Activated T-cell treated with anti-CD3 and anti-CD28 coated beads, Interleukin-2, amount 50 U/mL, for 72 hours (primary cell): ENCODE data around the gene SND1. TPM values are rescaled to one million over a fixed set of nuclear protein-coding genes. Genes with fewer than 3 reads are reported as not detected.

Source experiments
- ATAC-seq, 2 donors: fragments of 150-1000 bp; cut with Tn5 transposase; replicated peaks in 1 of 2; 2 replicates each; pipeline ENCODE4 v1.10.0; 2021; ENCODE audit warnings: moderate library complexity in 2 of 2, mild to moderate bottlenecking in 1 of 2
- DNase-seq, 2 donors: peaks; one replicate each; pipeline ENCODE4 v3.0.0; 2021 to 2022; ENCODE audit warnings: mixed read lengths in 1 of 2
- H3K27ac Mint-ChIP-seq: one replicate; pipeline ENCODE4 v1.8.0; 2022; ENCODE audit warnings: mild to moderate bottlenecking, moderate library complexity, mixed read lengths
- H3K27me3 Mint-ChIP-seq: one replicate; pipeline ENCODE4 v1.8.0; 2022; ENCODE audit warnings: low read depth, mixed read lengths
- H3K36me3 Mint-ChIP-seq, 2 donors: one replicate each; pipeline ENCODE4 v1.8.0; 2022; ENCODE audit warnings: mixed read lengths in 2 of 2, mild to moderate bottlenecking in 1 of 2; ENCODE audit not compliant: insufficient read depth in 2 of 2
- H3K4me1 Mint-ChIP-seq: one replicate; pipeline ENCODE4 v1.8.0; 2022; ENCODE audit warnings: low read depth, mixed read lengths
- H3K4me3 Mint-ChIP-seq, 2 donors: one replicate each; pipeline ENCODE4 v1.8.0; 2022; ENCODE audit warnings: mild to moderate bottlenecking in 2 of 2, mixed read lengths in 2 of 2, moderate library complexity in 2 of 2
- H3K9me3 Mint-ChIP-seq, 2 donors: one replicate each; pipeline ENCODE4 v1.8.0; 2022; ENCODE audit warnings: mixed read lengths in 2 of 2
- total RNA-seq, 2 donors: library from RNA; stranded (reverse); gene quantifications; one replicate each; pipeline ENCODE4 v1.2.3, GENCODE V29; 2022

Gene SND1
- total RNA-seq, 2 donors from 2014 or later, result 237 to 285 TPM

DNA sequence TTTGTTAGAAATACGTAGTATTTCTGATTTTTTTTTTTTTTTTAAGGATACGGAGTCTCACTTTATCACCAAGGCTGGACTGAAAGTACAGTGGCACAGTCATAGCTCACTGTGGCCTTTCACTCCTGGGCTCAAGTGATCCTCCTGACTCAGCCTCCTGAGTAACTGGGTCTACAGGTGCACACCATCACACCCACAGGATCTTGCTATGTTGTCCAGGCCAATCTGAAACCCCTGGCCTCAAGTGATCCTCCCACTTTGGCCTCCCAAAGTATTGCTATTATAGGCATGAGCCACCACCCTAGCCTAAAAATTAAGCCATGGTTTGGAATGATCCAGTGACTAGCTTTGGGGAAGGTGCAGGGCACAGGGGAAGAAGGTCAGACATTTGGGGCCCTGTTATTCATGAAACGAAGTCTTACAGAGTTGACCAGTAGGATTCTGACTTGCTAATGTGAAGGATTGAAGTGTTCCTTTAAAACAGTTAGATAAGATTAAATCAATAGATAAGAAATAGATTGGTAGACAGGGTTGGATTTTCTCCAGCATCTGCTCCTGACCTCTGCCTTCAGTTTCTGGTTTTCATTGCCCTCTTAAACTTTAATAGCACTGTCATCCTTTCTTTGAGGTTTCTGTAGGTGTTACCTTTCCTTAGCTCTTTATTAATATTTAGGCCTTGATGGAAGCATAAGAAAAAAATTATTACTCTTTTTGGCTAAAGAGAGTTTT is 257.6 kb downstream of the SND1 start:
- no peaks in the 10 kb centered on the region for H3K27me3 Mint-ChIP-seq
- peak overlapping the region; percentile 21 for H3K27ac Mint-ChIP-seq
- H3K9me3 Mint-ChIP-seq, result no peaks in the 10 kb centered on the region

DNA sequence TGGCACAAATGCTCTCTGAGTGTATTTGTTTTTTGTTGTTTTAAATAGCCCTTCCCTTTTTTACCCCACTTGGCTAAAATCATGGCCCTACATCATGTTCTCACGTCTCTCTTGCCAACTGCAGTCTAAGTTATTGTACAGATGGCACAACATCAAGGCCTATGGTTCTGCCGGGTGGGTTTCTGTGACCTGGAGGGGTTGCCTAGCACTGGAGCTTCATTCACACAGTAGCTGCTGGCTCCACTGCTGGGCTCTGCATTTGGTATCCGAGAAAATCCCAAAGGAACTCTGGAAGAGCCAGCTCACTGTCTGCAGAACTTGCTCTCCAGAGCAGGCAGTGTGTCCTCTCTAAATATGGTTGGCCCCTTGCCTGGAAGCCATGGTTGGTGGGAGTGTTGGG is 258.7 kb downstream of the SND1 start:
- no peak overlapping the region for H3K4me3 Mint-ChIP-seq
- H3K4me1 Mint-ChIP-seq, result peaks cover 38% of the 10 kb centered on the region
- ATAC-seq (no peak), DNase-seq (no peak)
- H3K27me3 Mint-ChIP-seq, result no peaks in the 10 kb centered on the region
- peaks cover 3 to 5% of the 10 kb centered on the region in 2 donors for H3K36me3 Mint-ChIP-seq
- H3K27ac Mint-ChIP-seq, result no peak overlapping the region
- H3K9me3 Mint-ChIP-seq, result no peaks in the 10 kb centered on the region

More for the DNA sequence above, 257.6 kb downstream of the SND1 start:
- DNase-seq (no peak), ATAC-seq (no peak)
- H3K36me3 Mint-ChIP-seq, result peaks cover 3 to 10% of the 10 kb centered on the region in 2 donors
- H3K4me3 Mint-ChIP-seq, result no peak overlapping the region
- H3K4me1 Mint-ChIP-seq, result peaks cover 48% of the 10 kb centered on the region

DNA sequence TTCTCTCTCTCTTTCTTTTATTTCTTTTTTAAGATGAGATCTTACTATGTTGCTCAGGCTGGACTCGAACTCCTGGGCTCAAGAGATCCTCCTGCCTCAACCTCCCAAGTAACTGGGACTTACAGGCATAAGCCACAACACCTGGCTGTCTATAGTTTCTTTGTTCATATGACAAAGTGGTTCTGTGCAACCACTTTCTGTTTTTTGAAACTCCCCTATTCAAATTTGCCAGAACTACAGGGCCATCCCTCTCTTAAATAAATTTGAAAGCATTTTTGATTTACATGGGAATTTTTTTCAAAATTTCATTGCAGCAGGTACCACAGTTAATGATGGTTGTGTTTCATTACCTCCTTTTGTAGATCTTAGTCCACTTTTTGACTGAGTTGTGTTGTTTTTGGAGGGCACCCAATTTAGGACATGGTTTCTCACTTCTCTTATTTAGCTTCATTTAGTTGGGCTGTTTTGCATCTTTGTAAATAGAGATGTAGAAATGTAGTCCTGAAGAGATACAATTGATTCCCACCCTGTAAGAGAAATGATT is 260.0 kb downstream of the SND1 start:
- peaks cover 24% of the 10 kb centered on the region for H3K4me1 Mint-ChIP-seq
- no peaks in the 10 kb centered on the region for H3K27me3 Mint-ChIP-seq
- no peak for DNase-seq
- ATAC-seq, result no peak
- peaks cover 1 to 2% of the 10 kb centered on the region in 2 donors for H3K36me3 Mint-ChIP-seq
- H3K9me3 Mint-ChIP-seq, result no peaks in the 10 kb centered on the region
- no peak overlapping the region for H3K4me3 Mint-ChIP-seq
- H3K27ac Mint-ChIP-seq, result no peak overlapping the region

DNA sequence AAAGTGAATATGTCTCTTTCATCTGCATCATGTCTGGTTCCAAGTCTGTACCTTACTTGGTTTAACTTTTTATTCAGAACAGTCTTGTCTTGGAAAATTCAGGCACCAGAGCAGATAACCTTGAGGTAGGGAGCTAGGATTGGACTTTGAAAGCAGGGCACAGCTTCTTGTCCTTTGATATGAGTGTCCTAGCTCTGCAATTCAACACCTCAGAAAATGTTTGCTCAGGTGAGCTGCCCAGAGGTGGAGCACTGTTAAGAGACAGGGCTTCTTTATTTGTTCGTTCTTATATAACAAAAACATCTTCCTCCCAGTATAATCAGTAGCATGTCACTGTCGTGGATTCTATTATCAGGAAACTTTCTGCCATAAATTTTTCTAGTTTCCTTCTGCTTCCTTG is 260.9 kb downstream of the SND1 start:
- Mint-ChIP-seq H3K4me3 (no peak overlapping the region), H3K27me3 (no peaks in the 10 kb centered on the region), H3K4me1 (peaks cover 15% of the 10 kb centered on the region), H3K36me3 (no peaks in the 10 kb centered on the region), H3K27ac (no peak overlapping the region), H3K9me3 (no peaks in the 10 kb centered on the region)
- no peak for DNase-seq
- ATAC-seq, result no peak

DNA sequence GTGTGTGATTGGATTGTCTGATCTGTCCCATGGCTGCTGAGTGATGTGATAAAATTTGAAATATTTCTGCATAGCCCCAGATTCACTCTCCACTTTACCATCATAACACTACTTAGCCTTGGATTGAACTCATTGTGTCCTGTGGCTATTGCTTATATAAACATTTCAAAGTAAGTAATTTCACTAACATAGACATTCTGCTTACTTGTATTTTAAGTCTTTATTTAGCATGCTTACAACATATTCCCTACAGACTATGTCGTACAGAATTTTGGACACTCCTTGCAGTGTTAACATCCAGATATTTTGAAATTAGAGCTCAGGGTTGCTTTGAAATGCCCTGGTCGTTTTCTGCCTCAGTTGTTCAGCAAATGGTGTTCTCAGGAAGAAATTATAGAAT is 261.7 kb downstream of the SND1 start:
- ATAC-seq (no peak), DNase-seq (no peak)
- no peaks in the 10 kb centered on the region for H3K27me3 Mint-ChIP-seq
- no peak overlapping the region for H3K4me3 Mint-ChIP-seq
- H3K36me3 Mint-ChIP-seq, result no peaks in the 10 kb centered on the region
- no peaks in the 10 kb centered on the region for H3K9me3 Mint-ChIP-seq
- peaks cover 7% of the 10 kb centered on the region for H3K4me1 Mint-ChIP-seq
- no peak overlapping the region for H3K27ac Mint-ChIP-seq

DNA sequence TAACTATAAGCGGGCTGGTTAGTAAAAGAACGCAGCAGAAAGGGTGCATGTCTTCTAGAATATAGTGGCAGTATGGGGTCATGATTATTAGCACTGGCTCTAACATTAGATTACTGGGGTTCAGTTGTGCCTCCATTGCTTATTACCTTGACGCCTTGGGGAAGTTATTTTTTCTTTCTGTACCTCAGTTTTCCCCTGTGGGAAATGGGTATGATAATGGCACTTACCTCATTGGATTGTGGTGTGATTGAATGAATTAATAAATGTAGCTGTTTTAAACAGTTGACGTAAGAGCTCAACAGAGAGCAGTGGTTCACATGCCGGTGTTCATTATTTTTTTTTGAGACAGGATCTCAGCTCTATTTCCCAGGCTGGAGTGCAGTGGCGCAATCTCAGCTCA is 262.7 kb downstream of the SND1 start:
- Mint-ChIP-seq H3K4me1 (no peaks in the 10 kb centered on the region), H3K36me3 (no peaks in the 10 kb centered on the region), H3K27ac (no peak overlapping the region), H3K9me3 (no peaks in the 10 kb centered on the region), H3K4me3 (no peak overlapping the region), H3K27me3 (no peaks in the 10 kb centered on the region)
- no peak for DNase-seq
- ATAC-seq, result no peak

DNA sequence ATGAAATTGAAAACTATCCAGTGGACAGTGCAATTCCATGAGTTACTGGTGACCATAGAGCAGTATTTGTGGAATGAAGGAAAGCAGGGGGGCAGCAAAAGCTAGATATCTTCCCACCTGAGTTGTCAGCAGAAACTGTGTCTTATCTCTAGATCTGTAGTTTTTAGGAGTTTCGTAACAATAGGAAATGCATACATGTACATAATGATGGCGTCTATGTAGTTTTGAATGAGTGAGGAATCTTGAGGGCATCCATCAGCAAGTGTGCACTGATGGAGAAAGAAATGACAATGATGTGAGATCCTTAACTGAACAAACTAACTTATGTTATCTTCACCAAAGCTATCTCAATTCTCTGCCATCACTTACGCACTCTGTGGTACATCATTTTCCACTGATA is 264.7 kb downstream of the SND1 start:
- Mint-ChIP-seq H3K4me3 (no peak overlapping the region), H3K27ac (no peak overlapping the region), H3K4me1 (peaks cover 12% of the 10 kb centered on the region), H3K36me3 (no peaks in the 10 kb centered on the region), H3K27me3 (no peaks in the 10 kb centered on the region), H3K9me3 (no peaks in the 10 kb centered on the region)
- DNase-seq (no peak), ATAC-seq (no peak)

DNA sequence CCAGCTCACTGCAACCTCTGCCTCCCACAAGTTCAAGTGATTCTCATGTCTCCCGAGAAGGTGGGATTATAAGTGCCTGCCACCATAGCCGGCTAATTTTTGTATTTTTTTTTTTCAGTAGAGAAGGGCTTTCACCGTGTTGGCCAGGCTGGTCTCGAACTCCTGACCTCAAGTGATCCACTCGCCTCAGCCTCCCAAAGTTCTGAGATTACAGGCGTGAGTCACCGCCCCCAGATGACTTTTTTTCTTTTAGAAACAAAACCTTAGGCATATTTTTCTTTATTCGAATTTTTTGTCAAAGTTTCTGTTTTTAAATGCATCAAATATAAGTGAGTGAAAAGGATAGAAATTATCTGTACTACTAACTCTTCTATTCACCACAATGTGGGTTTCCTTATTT is 266.1 kb downstream of the SND1 start:
- no peaks in the 10 kb centered on the region for H3K27me3 Mint-ChIP-seq
- H3K4me3 Mint-ChIP-seq, result no peak overlapping the region
- H3K4me1 Mint-ChIP-seq, result peaks cover 12% of the 10 kb centered on the region
- DNase-seq (no peak), ATAC-seq (no peak)
- H3K36me3 Mint-ChIP-seq, result no peaks in the 10 kb centered on the region
- no peaks in the 10 kb centered on the region for H3K9me3 Mint-ChIP-seq
- H3K27ac Mint-ChIP-seq, result no peak overlapping the region

DNA sequence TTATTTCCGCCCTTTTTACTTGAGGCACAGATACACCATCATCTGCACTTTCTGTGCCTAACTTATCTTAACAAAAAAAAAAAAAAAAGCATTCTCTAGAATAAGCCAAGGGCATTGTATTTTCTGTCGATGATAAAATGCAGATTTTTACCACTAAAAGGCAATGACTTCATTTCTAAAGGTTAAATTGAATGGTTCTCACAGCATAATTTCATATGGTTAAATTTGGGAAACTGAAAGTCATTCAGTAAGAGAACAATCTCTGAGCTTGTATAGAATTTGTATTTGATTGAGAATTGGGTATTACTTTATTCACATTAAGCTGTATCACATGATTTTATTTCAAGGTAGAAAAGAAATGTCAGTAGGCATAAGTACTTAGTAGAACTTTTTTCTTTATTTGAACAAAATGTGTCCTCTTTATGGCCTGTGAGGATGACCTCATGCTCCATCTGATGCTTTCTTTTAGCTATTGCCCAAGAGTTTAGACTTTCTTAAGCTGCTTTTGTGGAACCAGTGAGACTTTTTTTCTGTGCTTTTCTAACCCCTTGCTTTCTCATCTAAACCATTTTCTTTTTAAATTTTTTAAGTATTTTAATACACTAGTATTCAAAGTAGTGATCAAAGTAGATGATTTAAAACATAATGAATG is 268.9 kb downstream of the SND1 start:
- Mint-ChIP-seq H3K36me3 (no peaks in the 10 kb centered on the region), H3K27me3 (no peaks in the 10 kb centered on the region), H3K9me3 (no peaks in the 10 kb centered on the region), H3K4me3 (peak overlapping the region in 1 of 2 donors; percentile 7), H3K27ac (no peak overlapping the region), H3K4me1 (peaks cover 12% of the 10 kb centered on the region)
- ATAC-seq, result peak; percentile 51 to 58
- DNase-seq, result no peak

DNA sequence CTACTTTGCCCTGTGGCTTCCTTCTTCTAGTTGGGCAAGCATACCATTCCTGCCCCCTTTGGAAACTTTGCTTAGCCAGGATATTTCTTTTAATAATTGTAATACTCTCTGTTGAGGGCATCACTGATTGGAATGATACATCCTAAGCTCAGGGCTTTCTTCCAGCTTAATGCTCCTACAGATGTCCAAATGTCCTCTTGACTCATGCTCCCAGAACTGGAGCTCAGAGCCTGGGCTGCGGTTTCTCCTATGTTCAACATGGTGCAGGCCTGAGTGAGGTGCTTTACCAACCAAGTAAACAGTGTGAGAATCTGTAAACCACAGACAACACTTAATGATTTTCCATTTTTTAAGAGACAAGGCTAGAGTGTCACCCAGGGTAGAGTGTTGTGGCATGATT is 270.7 kb downstream of the SND1 start:
- H3K9me3 Mint-ChIP-seq, result no peaks in the 10 kb centered on the region
- peaks cover 23% of the 10 kb centered on the region for H3K4me1 Mint-ChIP-seq
- H3K4me3 Mint-ChIP-seq, result no peak overlapping the region
- H3K27ac Mint-ChIP-seq, result no peak overlapping the region
- ATAC-seq (no peak), DNase-seq (no peak)
- H3K27me3 Mint-ChIP-seq, result no peaks in the 10 kb centered on the region
- peaks cover 2 to 3% of the 10 kb centered on the region in 2 donors for H3K36me3 Mint-ChIP-seq

DNA sequence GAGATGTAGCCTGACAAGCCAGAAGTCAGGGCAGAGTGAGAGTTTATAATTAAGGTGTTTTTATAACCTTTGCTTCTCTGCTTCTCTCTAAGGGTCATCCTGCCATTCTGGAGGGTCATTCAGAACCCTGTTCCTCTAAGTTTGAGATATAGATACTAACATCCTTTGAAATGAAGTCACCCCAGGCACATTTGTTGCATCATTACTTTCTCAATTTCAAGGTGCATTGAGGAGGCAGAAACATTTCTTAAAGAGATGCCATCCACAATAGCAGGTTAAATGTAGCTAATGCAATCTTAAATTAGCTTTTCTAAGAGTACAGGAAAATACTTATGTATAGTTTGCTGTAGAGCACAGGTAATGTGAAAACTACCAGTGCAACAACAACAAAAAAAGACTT is 272.9 kb downstream of the SND1 start:
- Mint-ChIP-seq H3K4me1 (peaks cover 23% of the 10 kb centered on the region), H3K4me3 (no peak overlapping the region), H3K36me3 (peaks cover 7 to 9% of the 10 kb centered on the region in 2 donors), H3K9me3 (no peaks in the 10 kb centered on the region), H3K27ac (no peak overlapping the region), H3K27me3 (no peaks in the 10 kb centered on the region)
- ATAC-seq (no peak), DNase-seq (no peak)

DNA sequence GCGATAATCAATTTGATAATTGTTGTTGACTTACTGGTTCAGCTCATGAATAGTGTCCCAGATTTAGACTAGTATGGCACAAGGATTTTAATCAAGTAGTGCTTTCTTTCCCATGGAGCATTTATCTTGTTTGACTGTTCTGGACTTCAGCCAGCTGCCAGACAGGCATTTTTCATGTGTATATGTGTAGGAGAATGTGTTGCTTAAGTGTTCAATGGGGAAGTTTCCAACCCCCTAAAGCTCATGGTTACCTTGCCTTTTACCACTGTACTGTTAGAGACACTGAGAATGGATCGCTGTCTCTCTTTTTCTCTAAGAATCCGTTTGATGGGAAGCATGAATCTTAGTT is 275.3 kb downstream of the SND1 start:
- peaks cover 12% of the 10 kb centered on the region for H3K4me1 Mint-ChIP-seq

DNA sequence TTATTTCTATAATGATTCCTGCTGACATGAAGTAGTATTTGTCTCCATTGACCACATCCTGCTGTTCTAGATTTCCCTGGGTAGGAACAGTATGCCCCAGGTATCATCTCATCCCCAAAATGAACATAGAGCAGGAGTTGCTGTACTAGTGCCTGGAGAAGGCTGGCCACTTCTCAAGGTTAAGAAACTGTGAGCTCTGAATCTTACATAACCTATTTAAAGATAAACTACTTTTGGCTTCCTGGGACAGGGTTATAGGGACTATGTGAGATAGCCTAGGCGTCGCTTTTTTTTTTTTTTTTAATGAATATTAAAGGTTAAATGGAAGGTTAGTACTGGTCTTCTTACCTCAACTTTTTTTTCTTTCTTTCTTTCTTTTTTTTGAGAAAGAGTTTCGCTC is 276.2 kb downstream of the SND1 start:
- Mint-ChIP-seq H3K36me3 (peaks cover 8 to 17% of the 10 kb centered on the region in 2 donors), H3K27me3 (no peaks in the 10 kb centered on the region), H3K4me1 (peaks cover 12% of the 10 kb centered on the region), H3K4me3 (no peak overlapping the region), H3K27ac (no peak overlapping the region), H3K9me3 (no peaks in the 10 kb centered on the region)
- ATAC-seq, result no peak
- no peak for DNase-seq

More for the DNA sequence above, 275.3 kb downstream of the SND1 start:
- ATAC-seq, result no peak
- H3K27ac Mint-ChIP-seq, result no peak overlapping the region
- no peak for DNase-seq
- no peak overlapping the region for H3K4me3 Mint-ChIP-seq
- no peaks in the 10 kb centered on the region for H3K27me3 Mint-ChIP-seq
- no peaks in the 10 kb centered on the region for H3K9me3 Mint-ChIP-seq
- peaks cover 8 to 17% of the 10 kb centered on the region in 2 donors for H3K36me3 Mint-ChIP-seq
